AG04449 (cell line): ENCODE results near the gene TMEM187.

Experiments
- CTCF ChIA-PET: fragments of 350-600 bp; formaldehyde crosslinking; extraction: SDS; loops from one replicate; lab custom pipeline; 2021; ENCODE audit warnings: antibody characterized with exemption; lab: Yijun Ruan, JAX
- POLR2A ChIA-PET: fragments of 400-600, 350-600 bp; formaldehyde crosslinking; extraction: SDS; loops from one replicate; lab custom pipeline; 2020; ENCODE audit warnings: antibody characterized with exemption, inconsistent platforms; lab: Yijun Ruan, JAX
- DNase-seq: peaks from one replicate; pipeline ENCODE4 v3.0.0-alpha.2; 2010; ENCODE audit warnings: low read depth, low spot score
- H3K4me3 ChIP-seq: 2 replicates; pipeline ENCODE4 v1.5.1; 2011; ENCODE audit warnings: low read depth, mild to moderate bottlenecking, control low read depth, low read length
- CTCF ChIP-seq: IDR thresholded peaks from one replicate; pipeline ENCODE4 v1.5.1; 2011; ENCODE audit warnings: mild to moderate bottlenecking, moderate library complexity, low read length, control low read depth, inconsistent platforms; ENCODE audit not compliant: insufficient read depth; ENCODE audit errors: missing control alignments

The TMEM187 gene

GRCh38 chrX:153945956-153946943 is 26.3 kb upstream of the TMEM187 start:
- no peak for TF ChIP-seq CTCF
- H3K4me3 ChIP-seq: no peak overlapping the region
- DNase-seq: no peak
- ChIA-PET CTCF (interaction anchor here (0.7 to 10.9 kb wide), 27 partner anchors 8 to 1004 kb away, joined by 3 to 230 read pairs (median 4); partner anchors contain the start of genes ARHGAP4, HCFC1, IDH3G and NAA10), POLR2A (interaction anchor here (0.7 kb wide), 1 partner anchor 22 kb away, joined by 3 read pairs; no protein-coding TSS in a partner anchor)

DNA sequence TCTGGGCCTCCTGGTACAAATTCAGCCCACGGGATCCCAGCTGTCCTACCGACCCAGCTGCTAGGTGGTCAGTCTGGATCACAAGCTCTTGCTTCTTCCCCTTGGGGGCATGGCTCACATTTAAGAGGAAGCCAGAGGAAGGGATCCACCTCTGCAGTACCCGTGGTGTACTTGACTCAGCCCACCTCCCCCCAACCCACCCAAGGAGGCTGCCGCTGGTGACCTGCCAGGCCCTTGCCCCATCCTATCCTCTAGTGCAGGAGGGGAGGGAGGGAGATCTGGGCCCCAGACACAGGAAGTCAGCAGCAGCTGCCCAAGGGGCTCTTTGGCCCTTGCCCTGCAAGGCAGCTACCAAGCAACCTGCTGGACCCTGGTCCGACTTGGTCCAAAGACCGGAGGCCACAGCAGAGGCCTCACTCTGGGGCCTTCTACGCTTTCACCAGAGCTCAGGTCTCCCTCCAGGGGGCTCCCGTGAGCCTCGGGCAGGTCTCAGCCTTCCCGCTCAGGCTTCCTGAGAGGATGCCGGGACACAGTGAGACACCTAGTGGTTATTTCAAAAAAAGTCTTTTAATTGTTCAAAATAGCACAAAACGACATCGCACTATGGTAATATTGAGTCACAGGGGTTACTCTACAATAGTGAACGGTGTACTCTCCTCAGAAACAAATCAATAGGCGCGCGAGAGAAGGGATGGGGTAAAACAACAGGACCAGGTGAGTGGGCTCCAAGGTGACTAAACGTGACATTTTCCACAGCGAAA is 25.4 kb upstream of the TMEM187 start:
- ChIA-PET POLR2A (interaction anchor here (0.9 to 1.0 kb wide), 2 partner anchors 181 to 422 kb away, joined by 3 to 5 read pairs; no protein-coding TSS in a partner anchor), CTCF (interaction anchor here (0.7 to 10.9 kb wide), 29 partner anchors 9 to 1005 kb away, joined by 3 to 230 read pairs (median 4); partner anchors contain the start of genes ARHGAP4, HCFC1, IDH3G and NAA10)
- DNase-seq: no peak
- no peak overlapping the region for H3K4me3 ChIP-seq
- TF ChIP-seq CTCF: peak; percentile 79

DNA sequence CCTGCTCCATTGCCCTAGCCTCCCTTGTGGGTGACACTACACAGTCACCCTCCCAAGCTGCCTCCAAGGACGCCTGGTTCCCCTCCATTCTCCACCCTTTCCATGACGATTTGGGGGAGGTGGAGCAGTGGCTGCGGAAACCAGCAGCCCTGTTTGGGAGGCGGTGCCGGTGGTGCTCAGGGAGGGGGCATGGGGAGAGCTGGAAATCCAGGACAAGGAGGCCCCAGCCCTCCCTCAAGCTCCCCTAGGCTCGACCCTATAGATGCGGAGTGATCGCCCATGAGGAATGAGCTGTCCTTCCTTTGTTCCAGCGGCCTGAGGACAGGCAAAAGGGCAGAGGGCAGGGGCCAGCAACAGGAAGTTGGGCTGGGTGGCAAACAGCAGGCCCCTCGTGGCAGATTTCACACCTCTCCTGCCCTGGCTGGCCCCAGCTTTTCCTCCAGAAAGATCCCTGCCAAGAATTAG is 24.5 kb upstream of the TMEM187 start:
- CTCF ChIA-PET: interaction anchor here (1.1 to 10.9 kb wide), 9 partner anchors 10 to 1006 kb away, joined by 3 to 230 read pairs (median 19); partner anchors contain the start of genes ARHGAP4, PLXNB3 and SRPK3

GRCh38 chrX:153948847-153949805 is 23.4 kb upstream of the TMEM187 start:
- no peak overlapping the region for H3K4me3 ChIP-seq
- ChIA-PET POLR2A (no interaction called here), CTCF (interaction anchor here (1.0 to 10.9 kb wide), 11 partner anchors 8 to 1007 kb away, joined by 3 to 230 read pairs (median 13); partner anchors contain the start of genes ARHGAP4, NAA10 and PLXNB3)
- no peak for TF ChIP-seq CTCF
- DNase-seq: no peak

More for the DNA sequence above, 24.5 kb upstream of the TMEM187 start:
- no peak overlapping the region for H3K4me3 ChIP-seq
- TF ChIP-seq CTCF: no peak
- DNase-seq: no peak
- POLR2A ChIA-PET: no interaction called here

DNA sequence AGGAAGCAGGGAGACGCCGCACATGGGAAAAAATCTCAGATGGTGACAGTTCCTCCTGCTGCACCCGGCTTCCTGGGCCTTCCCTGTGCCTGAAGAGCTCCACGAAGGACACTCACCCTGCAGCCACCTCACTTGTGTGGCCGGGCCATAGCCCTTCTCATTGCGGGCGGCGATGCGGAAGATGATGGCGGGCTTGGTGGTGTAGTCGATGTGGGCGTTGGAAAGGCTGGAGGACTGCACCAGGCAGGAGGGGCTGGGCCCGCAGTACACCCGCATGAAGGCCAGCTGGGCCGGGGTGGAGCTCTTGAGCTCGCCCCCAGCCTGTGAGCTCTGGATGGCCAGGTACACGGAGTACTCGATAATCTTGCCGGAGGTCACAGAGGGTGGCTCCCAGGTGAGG is 22.4 kb upstream of the TMEM187 start:
- ChIA-PET POLR2A (no interaction called here), CTCF (interaction anchor here (0.8 to 10.9 kb wide), 11 partner anchors 8 to 395 kb away, joined by 3 to 230 read pairs (median 4); partner anchors contain the start of genes ARHGAP4, NAA10 and PLXNB3)
- DNase-seq: no peak
- no peak for TF ChIP-seq CTCF
- no peak overlapping the region for H3K4me3 ChIP-seq
